Gastroesophageal sphincter (tissue), 4 donors: ENCODE results near the gene PHETA2. TPM values are rescaled to one million over a fixed set of nuclear protein-coding genes. Genes with fewer than 3 reads are reported as not detected.
"Not testable (repeated sequence)": the region's sequence is repeated elsewhere in the genome, so short reads cannot be mapped to it uniquely, and the experiment has no call there.

Source experiments
- ATAC-seq: fragments of 150-250 bp; one replicate; pipeline ENCODE4 v1.9.1; 2016; ENCODE audit warnings: mild to moderate bottlenecking, moderate library complexity
- H3K27ac ChIP-seq, 4 donors: fragments of 200-600 bp; sonication (generic) in 3 of 4; 1 replicate in 3 of 4; 2 replicates in 1 of 4; pipeline ENCODE4 v1.5.1; 2016 to 2019
- H3K27me3 ChIP-seq: fragments of 200-600 bp; sonication (generic); one replicate; pipeline ENCODE4 v1.5.1; 2019
- H3K36me3 ChIP-seq, 2 donors: fragments of 200-600 bp; sonication (generic); one replicate each; pipeline ENCODE4 v1.5.1; 2019; ENCODE audit warnings: control low read depth in 1 of 2
- H3K4me1 ChIP-seq, 3 donors: fragments of 200-600 bp; sonication (generic); 1 replicate in 2 of 3; 2 replicates in 1 of 3; pipeline ENCODE4 v1.5.1; 2016 to 2019; ENCODE audit warnings: control low read depth in 2 of 3
- H3K4me3 ChIP-seq, 2 donors: fragments of 200-600 bp; sonication (generic); one replicate each; pipeline ENCODE4 v1.5.1; 2019; ENCODE audit warnings: mild to moderate bottlenecking in 1 of 2, moderate library complexity in 1 of 2
- H3K9me3 ChIP-seq, 3 donors: fragments of 200-600 bp; sonication (generic); one replicate each; pipeline ENCODE4 v1.5.1; 2017 to 2019; ENCODE audit warnings: control low read depth in 2 of 3
- CTCF ChIP-seq, 4 experiments: fragments of 200-600 bp in 2 of 4; fragments of 450-650 bp in 2 of 4; sonication (generic) in 1 of 4; IDR thresholded peaks; one replicate each; pipeline ENCODE4 v1.5.1; 2017 to 2019; ENCODE audit warnings: antibody characterized with exemption in 4 of 4, mild to moderate bottlenecking in 2 of 4, moderate library complexity in 2 of 4
- EP300 ChIP-seq: sonication (generic); formaldehyde crosslinking; IDR thresholded peaks from one replicate; pipeline ENCODE4 v1.6.1; 2017; ENCODE audit warnings: antibody characterized with exemption, mild to moderate bottlenecking
- POLR2A ChIP-seq, 2 donors: fragments of 450-650 bp; IDR thresholded peaks; one replicate each; pipeline ENCODE4 v1.6.1; 2017; ENCODE audit warnings: antibody characterized with exemption in 2 of 2, mild to moderate bottlenecking in 2 of 2, moderate library complexity in 1 of 2
- POLR2AphosphoS5 ChIP-seq: sonication (generic); formaldehyde crosslinking; IDR thresholded peaks from one replicate; pipeline ENCODE4 v1.6.1; 2017; ENCODE audit warnings: antibody characterized with exemption
- WGBS, 2 donors: methylation state at CpG; one replicate each; pipeline ENCODE4 v1.1.5; 2018; ENCODE audit warnings: low coverage in 1 of 2; 5-methylcytosine and 5-hydroxymethylcytosine counted together
- small RNA-seq, 4 donors: library from RNA; depleted of rRNA; stranded (forward); fragments of <200 nt; gene quantifications; one replicate each; pipeline ENCODE3, GENCODE V24; 2016
- total RNA-seq, 4 donors: library from RNA; depleted of rRNA; stranded (reverse); fragments of >200 nt; gene quantifications; one replicate each; pipeline ENCODE4 v1.1.0, GENCODE V29; 2016

PHETA2 gene
- total RNA-seq, 4 donors from 2014 or later = 19.1 to 32.1 (median 21.1) TPM

DNA sequence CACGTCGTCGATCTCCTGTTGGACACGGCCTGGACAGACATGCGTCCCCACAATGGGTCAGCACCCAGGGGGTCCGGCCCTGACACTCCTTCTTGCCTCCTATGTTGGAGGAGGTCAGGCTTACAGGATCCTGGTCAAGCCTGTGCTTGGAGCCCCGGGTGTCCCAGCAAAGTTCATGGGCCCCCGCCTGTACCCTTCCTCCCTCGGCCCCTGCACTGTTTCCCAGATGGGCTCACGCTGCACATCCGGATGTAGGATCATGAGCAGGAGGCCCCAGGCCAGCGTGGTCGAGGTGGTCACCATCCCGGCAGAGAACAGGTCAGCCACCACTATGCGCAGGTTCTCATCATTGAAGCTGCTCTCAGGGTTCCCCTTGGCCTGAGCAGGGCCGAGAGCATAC is 53.6 kb downstream of the PHETA2 start:
- no peaks in the 10 kb centered on the region for H3K4me1 ChIP-seq
- WGBS, 2 donors = 82 to 83% methylated on average over 1 to 3 of the region's 16 CpGs
- H3K9me3 ChIP-seq = no peaks in the 10 kb centered on the region
- H3K27me3 ChIP-seq = no peaks in the 10 kb centered on the region
- H3K36me3 ChIP-seq = peaks cover 0 to 4% of the 10 kb centered on the region in 2 donors
- no peak overlapping the region for H3K27ac ChIP-seq
- ATAC-seq = no peak
- no peak for TF ChIP-seq POLR2A (IDR thresholded peaks at IDR 0.05)
- TF ChIP-seq EP300 = no peak
- no peak for TF ChIP-seq CTCF (IDR thresholded peaks at IDR 0.05)
- no peak for TF ChIP-seq POLR2AphosphoS5
- H3K4me3 ChIP-seq = no peak overlapping the region

DNA sequence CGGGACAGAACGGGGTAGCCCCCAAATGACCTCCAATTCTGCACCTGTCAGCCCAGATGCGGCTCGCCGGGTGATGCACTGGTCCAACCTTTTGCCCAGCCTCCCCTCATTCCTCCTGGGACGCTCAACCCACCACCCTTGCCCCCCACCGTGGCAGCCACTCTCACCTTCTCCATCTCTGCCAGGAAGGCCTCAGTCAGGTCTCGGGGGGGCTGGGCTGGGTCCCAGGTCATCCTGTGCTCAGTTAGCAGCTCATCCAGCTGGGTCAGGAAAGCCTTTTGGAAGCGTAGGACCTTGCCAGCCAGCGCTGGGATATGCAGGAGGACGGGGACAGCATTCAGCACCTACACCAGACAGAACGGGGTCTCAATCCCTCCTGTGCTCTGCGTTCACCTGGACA is 54.0 kb downstream of the PHETA2 start:
- 80 to 100% methylated on average over 2 to 5 of the region's 13 CpGs for WGBS, 2 donors
- not testable (repeated sequence) for H3K9me3 ChIP-seq, H3K27ac ChIP-seq, H3K4me1 ChIP-seq, ATAC-seq, H3K27me3 ChIP-seq, H3K36me3 ChIP-seq, H3K4me3 ChIP-seq

Small RNA genes within 50 kb of the gene (small RNA-seq; reads per million reads assigned to genes)
- 0 reads per million in 4 donors for gene SNORD13P1

Other genes starting within 250 kb of the PHETA2 start
- gene SREBF2, start 241.1 kb upstream of the PHETA2 start, total RNA-seq = 100 to 1,000 TPM in 1 of 4 donors, 10 to 100 TPM in 3; 39.7 to 101 (median 58.8) TPM
- gene SHISA8, start 159.2 kb upstream of the PHETA2 start, total RNA-seq = not detected
- under 1 TPM in 2 of 4 donors, not detected in 2; 0.12 to 0.16 TPM for gene TNFRSF13C, start 147.4 kb upstream of the PHETA2 start, total RNA-seq
- gene CENPM, start 127.1 kb upstream of the PHETA2 start, total RNA-seq = 1 to 10 TPM in 2 of 4 donors, not detected in 2; 1.9 to 3.4 TPM
- gene SEPTIN3, start 104.8 kb upstream of the PHETA2 start, total RNA-seq = 1 to 10 TPM in 1 of 4 donors, under 1 TPM in 2, not detected in 1; 0.13 to 1.2 (median 0.93) TPM
- 1 to 10 TPM in 1 of 4 donors, under 1 TPM in 3; 0.22 to 2.8 (median 0.59) TPM for gene WBP2NL, start 75.5 kb upstream of the PHETA2 start, total RNA-seq
- gene NAGA, start 3.4 kb upstream of the PHETA2 start, total RNA-seq = 10 to 100 TPM; 21.9 to 35.0 (median 33.0) TPM
- 10 to 100 TPM in 3 of 4 donors, 1 to 10 TPM in 1; 8.6 to 22.4 (median 19.4) TPM for gene SMDT1, start 5.5 kb downstream of the PHETA2 start, total RNA-seq
- 100 to 1,000 TPM in 1 of 4 donors, 10 to 100 TPM in 3; 59.8 to 102 (median 89.9) TPM for gene NDUFA6, start 16.5 kb downstream of the PHETA2 start, total RNA-seq
- 1 to 10 TPM in 1 of 4 donors, under 1 TPM in 2, not detected in 1; 0.23 to 2.3 (median 0.40) TPM for gene CYP2D6, start 56.6 kb downstream of the PHETA2 start, total RNA-seq
- gene TCF20, start 196.4 kb downstream of the PHETA2 start, total RNA-seq = 10 to 100 TPM; 26.0 to 47.9 (median 41.8) TPM